NCI-H510A (cell line): ENCODE measurements around the gene PPP2CA.
"Not testable (repeated sequence)": the region's sequence is repeated elsewhere in the genome, so short reads cannot be mapped to it uniquely, and the experiment has no call there.

Source experiments
- DNase-seq: peaks from one replicate; lab custom pipeline; 2025; lab: John Stamatoyannopoulos, UW

The PPP2CA gene

GRCh38 chr5:134189031-134189430, 36.8 kb downstream of the PPP2CA start:
- DNase-seq: no peak

- no peak for DNase-seq
These were observed 37.8 kb downstream of the PPP2CA start for GRCh38 chr5:134188092-134188491.

- no peak for DNase-seq
These were observed 41.4 kb downstream of the PPP2CA start for GRCh38 chr5:134184155-134185135.

- DNase-seq: no peak
These were observed 42.4 kb downstream of the PPP2CA start for GRCh38 chr5:134183481-134183880.

DNA sequence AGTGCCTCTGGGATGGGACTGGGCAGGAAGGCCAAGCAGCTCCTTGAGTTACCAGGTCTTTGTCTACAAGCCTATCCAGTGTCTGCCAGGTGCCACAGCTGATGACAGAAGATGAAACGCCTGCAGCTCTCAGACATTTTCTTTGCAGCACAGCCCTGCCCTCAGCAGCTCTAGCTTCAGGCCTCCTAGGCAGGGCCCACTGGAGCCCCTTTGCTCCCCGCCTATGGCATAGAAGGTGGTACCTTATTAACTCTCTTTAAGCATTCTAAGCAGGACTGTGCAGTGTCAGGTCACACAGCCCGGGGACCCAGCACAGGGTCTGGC, 47.8 kb downstream of the PPP2CA start:
- no peak for DNase-seq

DNA sequence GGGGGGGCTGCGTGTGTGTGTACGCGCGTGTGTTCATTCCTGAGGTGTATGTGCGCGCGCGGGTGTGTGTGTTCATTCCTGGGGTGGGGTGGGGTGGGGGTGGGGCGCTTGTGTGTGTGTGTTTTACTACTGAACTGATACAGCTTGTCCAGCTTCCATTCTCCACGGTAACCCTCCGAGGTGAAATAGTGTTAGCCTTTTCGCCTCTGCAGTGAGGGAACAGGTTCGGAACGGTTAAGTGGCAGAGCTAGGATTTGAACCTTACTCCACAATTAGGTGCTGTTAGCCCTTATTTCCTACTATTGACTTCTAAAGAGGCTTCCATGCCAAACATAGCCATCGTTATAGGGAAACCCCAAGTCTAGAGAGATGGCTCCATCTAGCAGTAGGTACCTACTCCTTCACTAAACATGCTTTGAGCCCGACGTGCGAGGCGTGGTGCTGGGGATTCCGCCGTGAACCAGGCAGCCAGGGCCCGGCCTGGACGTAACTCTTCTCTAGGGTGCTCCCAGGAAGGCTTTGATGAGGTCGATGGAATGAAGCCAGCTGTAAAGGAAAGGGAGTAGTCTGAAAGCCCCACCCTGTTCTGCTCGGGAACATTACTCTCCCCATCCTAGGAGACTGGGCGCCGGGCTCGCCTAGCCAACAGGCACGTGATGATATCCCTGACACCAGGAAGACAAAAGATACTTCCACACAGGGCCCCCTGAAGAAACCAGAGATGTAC, 48.3 kb downstream of the PPP2CA start:
- peak; percentile 35 for DNase-seq

DNA sequence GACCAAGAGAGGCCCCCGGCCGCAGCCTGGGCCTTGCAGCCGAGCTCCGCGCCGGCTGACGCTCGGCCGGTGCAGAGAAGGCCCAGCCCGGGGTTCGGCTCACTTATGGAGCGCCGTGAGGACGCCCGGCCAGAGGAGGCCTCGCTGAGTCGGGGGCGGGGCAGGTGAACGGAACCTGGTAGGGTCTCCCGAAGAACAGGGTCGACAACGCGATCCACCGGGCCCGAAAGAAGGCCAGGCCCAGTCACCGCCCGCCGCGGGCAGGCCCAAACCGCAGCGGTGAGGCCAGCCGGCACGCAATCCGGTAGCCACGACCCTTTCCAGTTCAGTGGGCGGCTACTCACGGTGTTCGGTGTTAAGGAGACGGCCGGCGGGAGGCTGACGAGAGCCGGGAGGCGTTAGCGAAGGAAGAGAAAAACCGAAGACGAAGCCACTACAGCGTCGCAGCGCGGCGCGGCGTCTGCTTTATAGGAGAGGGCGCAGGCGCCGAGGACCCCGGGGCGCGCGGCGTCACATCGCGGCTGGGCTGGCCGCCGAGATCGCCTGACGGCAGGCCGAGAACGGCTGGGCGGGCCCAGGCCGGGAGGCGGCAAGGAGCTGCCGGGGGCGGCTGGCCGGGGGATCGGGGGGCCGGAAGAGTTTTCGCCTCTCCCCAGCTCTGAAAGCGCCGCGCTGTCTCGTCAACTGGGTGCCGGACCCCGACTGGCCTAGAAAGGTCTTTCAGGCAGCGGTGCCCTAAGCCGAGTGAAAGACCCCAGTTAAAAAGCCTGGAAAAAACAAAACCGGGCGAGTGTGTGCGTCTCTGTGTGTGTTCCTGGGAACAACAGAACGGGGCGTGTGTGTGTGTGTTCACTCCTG, 49.1 kb downstream of the PPP2CA start, which contains the start of gene SKP1:
TSS of gene SKP1 (minus strand) at position 440 of the 858 bp plus-strand sequence. CDS start 2,928 bp downstream, outside the sequence.
- DNase-seq: peak; percentile 42

- DNase-seq: no peak
These were observed 49.9 kb downstream of the PPP2CA start for GRCh38 chr5:134175921-134176510.

DNA sequence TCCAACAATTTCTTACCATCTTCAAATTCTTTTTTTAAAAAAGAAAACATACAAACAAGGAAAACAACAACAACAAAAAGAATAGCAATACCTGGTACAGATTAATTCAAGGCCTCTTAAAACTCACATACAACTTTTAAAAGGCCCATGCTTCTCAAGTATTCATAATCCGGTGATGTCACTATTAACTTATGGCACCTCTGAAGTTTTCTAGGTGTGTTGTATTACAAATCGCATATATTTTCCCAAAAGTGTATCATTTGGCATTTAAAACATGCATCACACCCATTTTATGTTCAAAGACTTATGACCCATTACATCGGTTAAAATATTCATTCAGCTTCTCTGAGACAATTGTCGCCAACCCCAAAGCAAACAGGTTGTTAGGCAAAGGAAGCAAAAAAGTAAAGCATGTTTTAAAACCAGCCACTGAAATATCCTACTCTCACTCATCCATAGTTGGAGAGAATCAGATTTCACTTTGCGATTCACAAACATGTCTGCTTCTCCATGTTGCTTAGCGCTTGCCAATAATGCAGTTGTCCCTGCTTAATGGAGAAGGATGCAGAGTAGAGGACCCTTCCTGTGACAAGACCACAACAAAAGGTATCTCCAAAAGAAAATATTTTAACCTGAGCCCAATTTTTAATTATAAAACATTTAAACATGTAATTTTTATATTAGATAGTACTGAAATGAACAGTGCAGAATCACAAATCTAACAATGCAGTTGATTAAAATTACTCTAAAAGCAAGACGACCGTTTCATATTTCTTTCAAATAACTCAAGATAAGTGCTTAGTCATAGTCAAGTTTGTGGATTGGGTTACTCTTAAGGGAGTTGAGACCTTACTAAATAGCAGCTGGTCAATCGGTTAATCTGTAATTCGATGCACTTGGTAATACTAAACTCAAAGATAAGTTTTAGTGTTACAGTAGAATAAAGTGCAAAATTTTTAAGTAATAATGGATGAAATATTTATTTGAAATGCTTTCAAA, 50.7 kb downstream of the PPP2CA start:
- no peak for DNase-seq

GRCh38 chr5:134171972-134172371, 53.9 kb downstream of the PPP2CA start:
- DNase-seq: no peak

GRCh38 chr5:134162592-134162991, 63.3 kb downstream of the PPP2CA start:
- no peak for DNase-seq

DNA sequence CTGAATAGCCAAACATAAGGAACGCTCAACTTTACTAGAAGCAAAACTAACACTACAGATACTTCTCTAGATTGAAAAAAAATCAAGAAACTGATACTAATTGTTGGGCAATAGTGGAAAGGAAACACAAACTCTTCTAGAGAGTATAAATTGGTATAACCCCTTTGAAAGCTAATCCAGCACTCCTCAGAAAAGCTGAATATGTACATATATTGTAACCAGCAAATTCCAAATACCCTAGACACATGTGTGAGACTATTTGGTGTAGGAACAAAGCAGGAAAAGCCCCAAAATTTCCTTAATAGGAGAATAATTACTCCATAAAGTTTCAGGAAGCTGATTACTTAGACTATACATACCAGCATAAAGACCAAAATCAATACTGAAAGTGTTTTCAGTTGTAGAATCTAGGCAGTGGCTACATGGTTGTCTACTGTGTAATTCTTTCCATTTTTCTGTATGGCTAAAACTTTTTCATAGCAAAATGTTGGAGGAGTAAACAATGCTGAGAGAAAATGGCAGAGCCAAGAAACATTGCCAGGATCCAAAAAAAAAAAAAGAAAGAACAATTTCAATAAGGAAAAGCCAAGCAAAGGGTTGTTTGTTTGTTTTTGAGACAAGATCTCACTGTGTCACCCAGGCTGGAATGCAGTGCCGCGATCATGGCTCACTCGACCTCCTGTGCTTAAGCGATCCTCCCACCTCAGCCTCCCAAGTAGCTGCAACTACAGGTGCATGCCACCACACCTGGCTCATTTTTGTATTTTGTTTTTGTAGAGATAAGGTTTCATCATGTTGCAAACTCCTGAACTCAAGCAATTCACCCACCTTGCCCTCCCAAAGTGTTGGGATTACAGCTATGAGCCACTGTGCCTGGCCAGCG, 64.1 kb downstream of the PPP2CA start:
- DNase-seq: no peak

GRCh38 chr5:134153657-134154056, 72.2 kb downstream of the PPP2CA start:
- DNase-seq: no peak

DNA sequence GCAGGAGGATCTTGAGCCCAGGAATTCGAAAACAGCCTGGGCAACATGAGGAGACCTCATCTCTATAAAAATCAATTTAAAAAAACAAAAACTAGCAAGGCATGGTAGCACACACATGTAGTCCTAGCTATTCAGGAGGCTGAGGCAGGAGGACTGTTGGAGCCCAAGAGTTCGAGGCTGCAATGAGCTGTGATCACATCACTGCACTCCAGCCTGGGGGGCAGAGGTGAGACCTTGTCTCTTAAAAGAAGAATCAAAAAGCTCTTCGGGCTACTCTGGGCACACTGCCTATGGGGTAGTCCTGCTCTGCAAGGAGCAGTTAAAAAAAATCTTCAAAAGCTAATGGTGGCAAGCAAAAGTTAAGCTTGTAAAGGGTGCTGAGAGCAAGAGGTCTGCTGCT, 72.6 kb downstream of the PPP2CA start:
- no peak for DNase-seq

- DNase-seq: not testable (repeated sequence)
These were observed 73.6 kb downstream of the PPP2CA start for GRCh38 chr5:134152173-134152832.

DNA sequence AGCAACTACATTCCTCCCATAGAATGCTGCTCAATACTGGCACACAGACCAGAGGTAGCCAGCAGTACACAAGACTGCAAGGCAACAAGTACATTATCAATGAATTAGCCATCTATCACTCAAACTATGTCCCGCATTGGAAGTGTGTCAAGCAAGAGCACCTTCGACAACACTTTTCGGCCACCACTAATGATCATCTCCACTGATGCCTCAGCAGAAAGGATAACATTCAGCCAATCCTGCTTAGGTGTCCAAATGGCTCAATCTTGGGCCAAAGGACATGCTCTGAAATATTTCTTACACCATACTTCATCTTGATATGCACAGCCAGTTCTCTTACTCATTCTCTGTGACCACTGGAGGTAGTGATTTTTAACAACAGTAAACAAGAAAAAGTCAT, 74.2 kb downstream of the PPP2CA start:
- no peak for DNase-seq

GRCh38 chr5:134149571-134150303, 76.1 kb downstream of the PPP2CA start:
- no peak for DNase-seq

DNA sequence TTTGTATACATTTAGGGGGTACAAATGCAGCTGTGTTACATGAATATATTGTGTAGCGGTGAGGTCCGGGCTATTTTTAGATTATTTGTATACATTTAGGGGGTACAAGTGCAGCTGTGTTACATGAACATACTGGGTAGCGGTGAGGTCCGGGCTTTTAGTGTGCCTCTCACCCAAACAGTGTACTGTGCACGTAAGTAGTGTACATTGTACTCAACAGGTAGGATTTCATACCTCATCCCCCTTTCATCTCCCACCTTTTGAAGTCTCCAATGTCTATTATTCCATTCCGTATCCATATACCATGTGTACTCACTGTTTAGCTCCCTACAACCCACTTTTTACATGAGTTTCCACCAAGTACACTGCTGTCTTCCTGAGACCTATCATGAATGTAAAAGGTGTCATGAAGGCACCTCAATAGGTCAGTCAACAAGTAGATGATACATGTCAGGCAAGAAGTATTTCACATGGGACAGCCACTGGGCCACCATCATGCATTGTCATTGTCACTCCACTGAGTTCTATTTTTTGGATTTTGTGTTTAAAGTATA, 76.8 kb downstream of the PPP2CA start:
- DNase-seq: no peak
